Stimulated activated CD8-positive, alpha-beta memory T cell treated with anti-CD3 and anti-CD28 coated beads, Interleukin-4, amount 100 ng/mL, for 4 hours (primary cell): Measurements from ENCODE around the gene PREB.

ENCODE experiments used
- DNase-seq, 2 donors: peaks; one replicate each; pipeline ENCODE4 v3.0.0-alpha.2; 2020; ENCODE audit warnings: low read depth in 2 of 2, low spot score in 1 of 2

Gene PREB

DNA sequence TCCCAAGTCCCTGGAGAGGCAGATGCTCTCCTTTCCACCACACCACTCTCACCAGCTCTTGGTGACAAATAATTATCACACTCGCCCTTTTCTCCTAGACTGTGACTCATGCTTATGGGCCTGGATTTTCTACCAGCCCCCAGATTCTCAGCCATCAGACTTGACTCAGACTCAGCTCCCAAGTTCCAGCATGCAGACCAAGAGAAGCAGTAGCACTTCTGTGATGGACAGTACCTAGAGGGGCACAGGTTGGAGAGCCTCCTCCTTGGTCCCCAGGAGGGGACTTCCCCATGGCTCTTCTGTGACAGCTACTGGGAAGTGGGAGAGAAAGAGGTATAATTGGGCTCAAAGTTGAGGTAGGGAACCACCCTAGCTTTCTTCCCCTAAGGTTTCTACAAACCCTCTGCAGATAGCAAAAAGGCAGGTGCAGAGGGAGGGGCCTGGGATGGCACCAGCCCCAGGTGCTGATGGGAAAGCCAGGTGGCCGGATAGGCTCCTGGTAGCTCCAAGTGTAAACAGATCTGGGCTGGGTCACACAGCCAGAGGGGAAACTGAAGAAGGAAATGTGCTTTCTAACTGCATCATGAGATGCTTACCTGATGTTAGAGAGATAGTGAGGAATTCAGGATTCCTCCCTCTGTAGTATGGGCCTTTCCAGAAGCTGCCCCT lies 18.5 kb upstream of the PREB start:
- no peak for DNase-seq

GRCh38 chr2:27152102-27152795 lies 17.8 kb upstream of the PREB start:
- DNase-seq = no peak

DNA sequence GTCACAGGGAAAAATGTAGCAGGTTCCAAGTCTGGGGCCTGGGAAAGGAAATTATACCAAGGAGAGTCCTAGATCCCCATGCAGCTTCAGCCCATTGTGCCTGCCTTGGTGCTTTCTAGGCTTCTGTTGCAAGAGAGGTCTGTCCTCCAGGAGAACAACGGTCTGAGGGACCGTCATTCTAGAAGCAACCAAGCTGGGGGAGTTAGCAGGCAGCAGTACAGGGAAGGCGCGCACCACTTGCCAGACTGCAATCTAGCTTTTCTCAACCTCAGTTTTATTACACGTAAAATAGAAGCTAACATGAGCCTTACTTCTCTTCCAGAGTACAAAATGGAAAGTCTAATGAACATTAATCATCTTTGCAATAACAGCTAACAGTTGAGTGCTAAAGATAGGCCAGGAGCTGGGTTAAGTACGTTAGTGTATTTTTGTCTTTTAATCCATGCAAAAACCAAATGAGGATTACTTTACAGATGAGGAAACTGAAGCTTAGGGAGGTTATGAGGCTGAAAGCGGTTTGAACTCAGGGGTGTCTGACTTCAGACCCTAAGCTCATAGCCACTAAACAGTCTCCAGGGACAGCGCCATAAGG lies 16.3 kb upstream of the PREB start:
- DNase-seq = no peak

- no peak for DNase-seq
These were observed 15.4 kb upstream of the PREB start for GRCh38 chr2:27149570-27150405.

- no peak for DNase-seq
These were observed 14.5 kb upstream of the PREB start, which contains the start of gene TCF23 for GRCh38 chr2:27148801-27149439. TSS of gene TCF23 (plus strand) at chr2:27149004. CDS start at chr2:27149134, 130 bp downstream.

DNA sequence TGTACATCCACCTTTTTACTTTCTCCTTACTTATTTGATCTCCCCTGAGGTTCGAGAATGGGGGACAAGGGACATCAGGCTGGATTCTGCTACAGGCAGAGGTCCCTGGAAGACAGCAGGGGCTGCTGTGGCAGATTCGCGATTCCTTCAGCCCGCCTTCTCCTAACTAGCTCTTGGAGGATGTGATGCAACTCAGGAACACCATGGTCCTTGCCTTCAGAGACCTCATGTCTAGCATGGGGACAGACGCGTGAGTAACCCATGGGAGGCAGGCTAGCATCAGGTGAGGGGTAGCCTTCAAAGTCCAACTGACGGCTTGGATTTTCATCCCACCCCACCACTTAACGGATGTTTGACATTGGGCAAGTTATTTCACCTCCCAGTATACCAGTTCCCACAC lies 13.5 kb upstream of the PREB start:
- no peak for DNase-seq

- DNase-seq = no peak
These were observed 11.2 kb upstream of the PREB start for GRCh38 chr2:27145682-27146081.

- no peak for DNase-seq
These were observed 8.8 kb upstream of the PREB start for GRCh38 chr2:27143285-27143684.

DNA sequence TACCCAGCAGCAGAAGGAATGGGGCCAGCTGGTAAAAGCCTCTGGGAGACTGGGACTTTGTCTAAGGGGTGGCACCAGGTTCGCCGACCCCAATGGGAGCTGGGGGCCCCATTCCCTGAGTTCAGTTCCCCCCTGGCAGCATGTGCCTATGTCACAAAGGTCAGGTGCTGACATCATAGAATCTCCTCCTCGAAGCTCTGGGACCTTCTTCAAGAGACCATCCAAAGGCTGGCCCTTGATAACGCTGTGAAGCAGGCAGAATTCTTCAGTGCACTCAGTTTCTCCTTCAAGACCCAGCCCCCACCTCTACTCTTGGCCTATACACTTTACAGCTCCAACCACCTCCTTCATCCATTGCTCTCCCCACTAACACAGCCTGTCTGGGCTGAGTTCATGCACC lies 4.9 kb upstream of the PREB start, which contains the start of gene PRR30:
PRR30 (minus strand) TSS at position 101 of the 400 bp plus-strand sequence. CDS start 1,081 bp downstream, outside the sequence.
- no peak for DNase-seq

DNA sequence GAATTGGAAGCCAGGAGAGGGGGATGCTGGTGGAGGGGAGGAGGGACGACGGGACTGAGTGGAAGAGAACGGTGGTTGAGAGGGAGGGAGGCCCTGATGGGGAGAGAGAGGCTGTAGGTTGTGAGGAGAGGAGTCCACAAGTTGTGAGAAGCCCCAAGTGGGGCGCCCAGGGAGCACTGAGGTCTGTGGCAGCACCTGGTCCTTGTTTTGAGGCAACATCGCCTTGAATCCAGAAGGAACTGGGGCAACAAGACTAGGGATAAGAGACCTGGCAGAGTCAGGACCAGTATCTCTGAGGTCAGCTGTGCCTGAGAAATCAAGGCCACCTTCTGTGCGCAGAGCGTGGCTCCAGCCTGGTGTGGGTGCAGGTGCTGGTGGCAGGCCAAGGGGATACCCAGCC lies 3.7 kb upstream of the PREB start:
- no peak for DNase-seq

DNA sequence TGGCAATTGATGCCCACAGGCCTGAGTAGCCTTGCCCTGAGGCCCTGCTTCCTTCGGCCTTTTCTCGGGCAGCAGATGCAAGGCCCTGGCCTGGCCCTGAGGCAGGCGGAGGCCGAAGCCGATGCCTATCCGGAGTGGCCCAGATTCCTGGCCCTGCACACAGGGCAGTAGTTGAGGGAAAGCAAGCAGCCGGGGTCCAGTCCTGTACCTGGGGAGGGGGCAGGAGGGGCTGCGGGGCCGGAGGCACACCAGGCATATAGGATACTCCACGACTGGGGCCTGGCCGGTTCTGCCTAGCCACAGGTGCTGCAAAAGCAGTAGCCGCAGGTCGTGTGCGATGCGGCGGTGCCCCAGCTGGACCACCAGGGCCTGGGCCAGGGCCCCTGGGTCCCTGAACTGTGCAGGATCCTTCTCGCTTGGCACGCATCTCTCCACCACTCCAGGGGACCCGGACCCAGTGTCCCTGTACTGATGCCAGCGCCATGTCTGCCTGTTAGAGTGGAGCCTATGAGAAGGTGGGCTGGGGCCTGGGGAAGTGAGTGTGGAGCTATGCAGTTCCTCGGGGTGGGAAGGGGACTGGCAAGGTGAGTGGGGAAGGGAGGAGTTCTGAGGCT lies 3.0 kb upstream of the PREB start:
- DNase-seq = no peak

- DNase-seq = no peak
These were observed 2.3 kb upstream of the PREB start for GRCh38 chr2:27136751-27137150.

DNA sequence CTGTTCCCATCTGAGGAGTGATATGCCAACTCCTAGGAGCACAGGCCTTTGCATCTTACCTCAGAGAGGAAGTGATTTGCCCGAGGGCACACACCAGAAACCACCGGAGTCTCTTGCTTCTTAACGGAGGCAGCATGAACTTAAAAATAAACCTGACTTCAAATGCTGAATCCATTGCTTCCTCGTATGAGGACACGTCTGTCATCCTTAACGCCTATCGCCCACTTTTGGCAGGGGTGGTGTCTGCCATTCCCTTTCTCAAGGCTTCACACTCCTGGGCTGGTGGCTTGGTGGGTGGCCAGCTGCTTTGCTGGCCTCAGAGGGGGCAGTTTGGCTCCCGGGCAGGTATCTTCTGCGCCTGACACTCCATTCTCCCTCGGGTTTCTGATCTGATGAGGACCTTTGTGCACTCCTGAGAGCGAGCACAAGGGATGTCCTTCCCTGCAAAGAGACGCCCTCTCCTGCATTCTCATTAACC lies 1.1 kb upstream of the PREB start:
- DNase-seq = no peak

- no peak for DNase-seq
These were observed 493 bp upstream of the PREB start for GRCh38 chr2:27134781-27135477.

GRCh38 chr2:27133195-27133875 lies 1.1 kb downstream of the PREB start:
- no peak for DNase-seq

GRCh38 chr2:27131429-27131828 lies 3.0 kb downstream of the PREB start:
- DNase-seq = no peak

DNA sequence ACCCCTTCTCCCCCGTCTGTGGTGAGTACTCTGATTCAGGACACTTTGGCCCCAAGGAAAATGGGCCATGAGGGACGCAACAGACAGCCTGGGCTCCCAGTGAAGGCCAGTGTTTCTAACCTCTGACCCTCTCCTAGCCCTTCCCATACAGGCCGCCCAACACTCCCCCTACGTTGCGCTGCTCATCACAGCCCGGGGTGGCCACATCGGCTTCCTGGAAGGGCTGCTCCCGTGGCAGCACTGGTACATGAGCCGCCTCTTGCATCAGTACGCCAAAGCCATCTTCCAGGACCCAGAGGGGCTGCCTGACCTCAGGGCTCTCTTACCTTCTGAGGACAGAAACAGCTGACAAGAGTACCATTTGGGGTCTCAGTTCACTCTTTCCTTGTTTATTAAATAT lies 4.0 kb downstream of the PREB start:
- no peak for DNase-seq

DNA sequence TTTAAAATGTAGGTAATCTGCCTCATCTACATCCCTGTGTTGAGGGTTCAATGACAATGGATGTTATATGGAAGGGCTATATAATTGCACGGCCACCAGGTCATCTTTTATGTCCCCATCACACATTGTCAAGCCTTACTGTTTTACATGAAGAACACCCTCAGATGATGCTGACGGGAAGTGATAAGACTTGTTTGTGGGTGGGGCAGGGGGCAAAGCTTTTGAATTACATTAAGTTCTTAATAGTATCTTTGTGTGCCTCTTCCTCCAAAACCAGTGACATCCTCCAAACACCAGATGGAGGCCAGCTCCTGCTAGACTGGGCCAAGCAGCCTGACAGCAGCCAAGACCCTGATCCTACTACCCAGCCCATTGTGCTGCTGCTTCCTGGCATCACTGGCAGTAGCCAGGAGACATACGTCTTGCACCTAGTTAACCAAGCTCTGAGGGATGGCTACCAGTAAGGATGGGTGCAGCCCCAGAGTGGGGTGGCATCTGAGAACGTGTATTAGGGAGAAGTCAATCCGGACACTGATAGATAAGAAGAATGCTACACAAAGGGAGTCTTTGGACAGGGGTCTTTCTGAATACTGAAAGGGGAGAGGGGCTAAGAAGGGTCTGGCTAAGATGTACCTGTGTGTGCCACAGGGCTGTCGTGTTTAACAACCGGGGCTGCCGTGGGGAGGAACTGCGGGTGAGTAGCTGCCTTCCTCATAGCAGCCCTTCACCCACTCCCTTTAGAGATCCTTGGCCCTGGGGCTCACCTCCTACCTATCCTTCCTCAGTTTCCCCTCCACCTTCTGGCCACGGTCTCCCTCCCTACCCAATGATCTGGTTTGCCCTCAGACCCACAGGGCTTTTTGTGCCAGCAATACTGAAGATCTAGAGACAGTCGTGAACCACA lies 5.5 kb downstream of the PREB start:
- DNase-seq = no peak
